IPS-15b (cell line): Measurements from ENCODE around the gene KLHL2.

Source experiments
- H3K27me3 ChIP-seq: one replicate; pipeline ENCODE4 v1.6.1; 2013; ENCODE audit warnings: low read length; ENCODE audit not compliant: control insufficient read depth, insufficient read depth
- H3K36me3 ChIP-seq: one replicate; pipeline ENCODE4 v1.6.1; 2013; ENCODE audit warnings: low read length; ENCODE audit not compliant: control insufficient read depth, insufficient read depth
- H3K4me1 ChIP-seq: one replicate; pipeline ENCODE4 v1.6.1; 2013; ENCODE audit warnings: mild to moderate bottlenecking, low read length; ENCODE audit not compliant: control insufficient read depth, insufficient read depth
- H3K4me3 ChIP-seq: one replicate; pipeline ENCODE4 v1.5.1; 2013; ENCODE audit warnings: low read depth, low read length
- H3K9ac ChIP-seq: one replicate; pipeline ENCODE4 v1.6.1; 2013; ENCODE audit warnings: low read depth, mild to moderate bottlenecking, low read length
- H3K9me3 ChIP-seq: one replicate; pipeline ENCODE4 v1.6.1; 2013; ENCODE audit warnings: mild to moderate bottlenecking, low read length; ENCODE audit not compliant: control insufficient read depth, insufficient read depth

Gene KLHL2

DNA sequence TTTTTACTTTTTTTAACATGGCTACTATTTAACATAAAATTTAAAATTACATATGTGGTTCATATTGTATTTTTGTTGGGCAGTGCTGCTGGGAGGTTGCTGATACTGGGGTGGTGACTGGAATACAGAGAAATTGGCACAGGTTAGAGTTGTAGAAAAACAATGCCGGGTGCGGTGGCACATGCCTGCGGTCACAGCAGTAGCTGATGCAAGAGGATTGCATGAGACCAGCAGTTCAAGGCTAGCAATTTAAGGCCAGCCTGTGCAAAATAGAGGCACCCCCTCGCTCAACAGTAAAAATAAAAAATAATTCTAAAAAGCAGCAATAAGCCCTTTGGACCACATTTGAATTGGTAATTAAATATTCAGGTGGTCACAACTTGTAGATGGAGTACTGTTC, 159.7 kb downstream of the KLHL2 start:
- Histone ChIP-seq H3K4me3 (no peak overlapping the region), H3K9ac (no peak overlapping the region), H3K4me1 (no peaks in the 10 kb centered on the region), H3K36me3 (no peaks in the 10 kb centered on the region), H3K9me3 (no peaks in the 10 kb centered on the region), H3K27me3 (no peaks in the 10 kb centered on the region)

GRCh38 chr4:165368114-165368513, 160.8 kb downstream of the KLHL2 start:
- no peak overlapping the region for H3K9ac ChIP-seq
- no peaks in the 10 kb centered on the region for H3K27me3 ChIP-seq
- H3K4me1 ChIP-seq, result no peaks in the 10 kb centered on the region
- no peaks in the 10 kb centered on the region for H3K36me3 ChIP-seq
- no peaks in the 10 kb centered on the region for H3K9me3 ChIP-seq
- no peak overlapping the region for H3K4me3 ChIP-seq

DNA sequence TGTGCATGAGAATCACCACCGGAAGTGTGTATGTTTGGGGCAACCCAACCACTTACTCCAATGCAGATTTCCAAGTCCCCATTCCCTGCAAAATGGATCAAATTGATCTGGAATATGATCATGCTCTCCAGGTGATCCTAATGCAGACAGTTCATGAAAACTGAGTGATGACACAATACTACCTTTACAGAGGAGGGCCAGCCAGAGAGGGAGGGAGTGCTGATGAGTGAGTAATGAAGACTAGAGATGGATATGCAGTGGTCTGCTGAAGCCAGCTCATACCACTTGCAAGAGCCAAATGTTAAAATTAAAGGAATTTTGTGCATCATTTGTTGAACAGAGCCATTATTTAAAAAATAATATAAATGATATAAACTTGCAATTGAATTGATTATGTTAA, 161.2 kb downstream of the KLHL2 start:
- Histone ChIP-seq H3K9me3 (no peaks in the 10 kb centered on the region), H3K27me3 (no peaks in the 10 kb centered on the region), H3K4me1 (no peaks in the 10 kb centered on the region)

GRCh38 chr4:165369522-165369921, 162.2 kb downstream of the KLHL2 start:
- H3K36me3 ChIP-seq, result no peaks in the 10 kb centered on the region
- no peaks in the 10 kb centered on the region for H3K4me1 ChIP-seq
- no peaks in the 10 kb centered on the region for H3K9me3 ChIP-seq
- no peak overlapping the region for H3K4me3 ChIP-seq
- no peak overlapping the region for H3K9ac ChIP-seq
- no peaks in the 10 kb centered on the region for H3K27me3 ChIP-seq

More for the DNA sequence above, 161.2 kb downstream of the KLHL2 start:
- no peaks in the 10 kb centered on the region for H3K36me3 ChIP-seq
- no peak overlapping the region for H3K4me3 ChIP-seq
- H3K9ac ChIP-seq, result no peak overlapping the region

GRCh38 chr4:165370530-165370929, 163.2 kb downstream of the KLHL2 start:
- H3K27me3 ChIP-seq, result no peaks in the 10 kb centered on the region
- no peak overlapping the region for H3K4me3 ChIP-seq
- H3K4me1 ChIP-seq, result no peaks in the 10 kb centered on the region
- no peaks in the 10 kb centered on the region for H3K9me3 ChIP-seq
- no peak overlapping the region for H3K9ac ChIP-seq
- no peaks in the 10 kb centered on the region for H3K36me3 ChIP-seq
